SU-DHL-6 (cell line): ENCODE results near the gene ZNF668.

ENCODE experiments used
- H2AFZ ChIP-seq: fragments of 200-600 bp; sonication (generic); 2 replicates; pipeline ENCODE4 v1.6.1; 2014; ENCODE audit warnings: low read depth, mild to moderate bottlenecking, moderate library complexity, mixed read lengths, antibody characterized with exemption, low read length; ENCODE audit not compliant: severe bottlenecking
- H3F3A ChIP-seq: fragments of 200-600 bp; shearing (Covaris generic); 2 replicates; pipeline ENCODE4 v1.6.0; 2016; ENCODE audit warnings: antibody characterized with exemption, mild to moderate bottlenecking; ENCODE audit not compliant: insufficient read depth
- H3K27ac ChIP-seq: fragments of 200-600 bp; sonication (generic); 2 replicates; pipeline ENCODE4 v1.5.1; 2016; ENCODE audit warnings: low read depth, mild to moderate bottlenecking, low read length, moderate library complexity, mixed read lengths
- H3K27me3 ChIP-seq: fragments of 200-600 bp; sonication (generic), shearing (Covaris generic); 2 replicates; pipeline ENCODE4 v1.6.0; 2014; ENCODE audit warnings: mild to moderate bottlenecking, low read length
- H3K36me3 ChIP-seq: fragments of 200-600 bp; sonication (generic); 2 replicates; pipeline ENCODE4 v1.6.1; 2014; ENCODE audit warnings: mild to moderate bottlenecking, low read length, mixed read lengths
- H3K4me2 ChIP-seq: fragments of 300-600, 200-600 bp; shearing (Covaris generic), sonication (generic); 2 replicates; pipeline ENCODE4 v1.6.0; 2014; ENCODE audit warnings: low read length, low read depth, mild to moderate bottlenecking; ENCODE audit not compliant: poor library complexity, severe bottlenecking
- H3K4me3 ChIP-seq: fragments of 200-600 bp; sonication (generic); 2 replicates; pipeline ENCODE4 v1.5.1; 2014; ENCODE audit warnings: antibody characterized with exemption, low read length, mild to moderate bottlenecking, mixed read lengths; ENCODE audit not compliant: insufficient read depth, poor library complexity, severe bottlenecking
- H3K79me2 ChIP-seq: fragments of 200-600 bp; sonication (generic); 2 replicates; pipeline ENCODE4 v1.6.1; 2014; ENCODE audit warnings: mild to moderate bottlenecking, low read length, moderate library complexity; ENCODE audit not compliant: insufficient read depth
- H3K9ac ChIP-seq: fragments of 200-600 bp; sonication (generic); 2 replicates; pipeline ENCODE4 v1.7.0; 2014; ENCODE audit warnings: mild to moderate bottlenecking, low read length
- H3K9me2 ChIP-seq: fragments of 200-600 bp; sonication (generic); replicated peaks from 2 replicates; pipeline ENCODE4 v1.6.1; 2014; ENCODE audit warnings: low read length; ENCODE audit not compliant: insufficient read depth
- H3K9me3 ChIP-seq: fragments of 200-600 bp; sonication (generic); 2 replicates; pipeline ENCODE4 v1.6.1; 2014; ENCODE audit warnings: low read length, mixed read lengths; ENCODE audit not compliant: insufficient read depth
- H4K20me1 ChIP-seq: fragments of 200-600 bp; sonication (generic); 2 replicates; pipeline ENCODE4 v1.6.1; 2014; ENCODE audit warnings: low read depth, mild to moderate bottlenecking, antibody characterized with exemption, low read length, moderate library complexity, mixed read lengths
- EZH2phosphoT487 ChIP-seq: fragments of 200-600 bp; sonication (generic), shearing (Covaris generic); conservative IDR thresholded peaks from 2 replicates; pipeline ENCODE4 v1.6.1; 2018; ENCODE audit warnings: mild to moderate bottlenecking, antibody characterized with exemption, low read length, moderate library complexity, mixed read lengths
- TF ChIP-seq, protein P1 (sequence below): fragments of 200-600 bp; sonication (generic); IDR thresholded peaks from one replicate; pipeline ENCODE4 v1.5.1; 2017; ENCODE audit warnings: antibody characterized with exemption, mild to moderate bottlenecking, low read length, moderate library complexity; ENCODE audit not compliant: insufficient read depth, poor library complexity, severe bottlenecking

Gene ZNF668

DNA sequence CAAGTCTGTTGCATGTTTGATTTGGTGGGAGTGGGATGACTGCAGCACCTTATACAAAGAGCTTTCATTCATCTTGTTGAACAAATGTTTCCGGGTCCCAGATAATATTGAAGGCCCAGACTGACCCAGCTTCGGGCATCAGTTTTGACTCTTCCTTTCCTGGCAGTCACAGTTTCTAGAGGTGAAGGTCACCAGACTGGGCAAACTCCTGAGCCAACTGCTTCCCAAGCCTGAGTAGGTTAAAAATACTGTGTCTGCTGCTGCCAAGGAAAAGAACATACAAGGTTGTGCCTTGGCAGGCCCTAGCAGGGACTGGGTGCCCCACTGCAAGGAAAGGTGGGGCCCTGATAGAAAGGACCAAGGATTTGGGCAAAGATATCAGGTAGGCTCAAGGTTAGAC is 38.7 kb upstream of the ZNF668 start:
- Histone ChIP-seq H3K36me3 (no peaks in the 10 kb centered on the region), H3K27ac (no peak overlapping the region), H3F3A (0 out of 2 replicates have a peak, but pooled peaks cover 5% of the 10 kb centered on the region), H3K79me2 (0 out of 2 replicates have a peak, but pooled peaks cover 11% of the 10 kb centered on the region), H3K9ac (no peak overlapping the region), H3K4me3 (no peak overlapping the region), H2AFZ (no peak overlapping the region), H4K20me1 (no peaks in the 10 kb centered on the region), H3K27me3 (no peaks in the 10 kb centered on the region), H3K9me3 (no peaks in the 10 kb centered on the region), H3K9me2 (no peaks in the 10 kb centered on the region), H3K4me2 (no peak overlapping the region)
- TF ChIP-seq, protein P1, sequence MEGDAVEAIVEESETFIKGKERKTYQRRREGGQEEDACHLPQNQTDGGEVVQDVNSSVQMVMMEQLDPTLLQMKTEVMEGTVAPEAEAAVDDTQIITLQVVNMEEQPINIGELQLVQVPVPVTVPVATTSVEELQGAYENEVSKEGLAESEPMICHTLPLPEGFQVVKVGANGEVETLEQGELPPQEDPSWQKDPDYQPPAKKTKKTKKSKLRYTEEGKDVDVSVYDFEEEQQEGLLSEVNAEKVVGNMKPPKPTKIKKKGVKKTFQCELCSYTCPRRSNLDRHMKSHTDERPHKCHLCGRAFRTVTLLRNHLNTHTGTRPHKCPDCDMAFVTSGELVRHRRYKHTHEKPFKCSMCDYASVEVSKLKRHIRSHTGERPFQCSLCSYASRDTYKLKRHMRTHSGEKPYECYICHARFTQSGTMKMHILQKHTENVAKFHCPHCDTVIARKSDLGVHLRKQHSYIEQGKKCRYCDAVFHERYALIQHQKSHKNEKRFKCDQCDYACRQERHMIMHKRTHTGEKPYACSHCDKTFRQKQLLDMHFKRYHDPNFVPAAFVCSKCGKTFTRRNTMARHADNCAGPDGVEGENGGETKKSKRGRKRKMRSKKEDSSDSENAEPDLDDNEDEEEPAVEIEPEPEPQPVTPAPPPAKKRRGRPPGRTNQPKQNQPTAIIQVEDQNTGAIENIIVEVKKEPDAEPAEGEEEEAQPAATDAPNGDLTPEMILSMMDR: no peak
- TF ChIP-seq EZH2phosphoT487: no peak

DNA sequence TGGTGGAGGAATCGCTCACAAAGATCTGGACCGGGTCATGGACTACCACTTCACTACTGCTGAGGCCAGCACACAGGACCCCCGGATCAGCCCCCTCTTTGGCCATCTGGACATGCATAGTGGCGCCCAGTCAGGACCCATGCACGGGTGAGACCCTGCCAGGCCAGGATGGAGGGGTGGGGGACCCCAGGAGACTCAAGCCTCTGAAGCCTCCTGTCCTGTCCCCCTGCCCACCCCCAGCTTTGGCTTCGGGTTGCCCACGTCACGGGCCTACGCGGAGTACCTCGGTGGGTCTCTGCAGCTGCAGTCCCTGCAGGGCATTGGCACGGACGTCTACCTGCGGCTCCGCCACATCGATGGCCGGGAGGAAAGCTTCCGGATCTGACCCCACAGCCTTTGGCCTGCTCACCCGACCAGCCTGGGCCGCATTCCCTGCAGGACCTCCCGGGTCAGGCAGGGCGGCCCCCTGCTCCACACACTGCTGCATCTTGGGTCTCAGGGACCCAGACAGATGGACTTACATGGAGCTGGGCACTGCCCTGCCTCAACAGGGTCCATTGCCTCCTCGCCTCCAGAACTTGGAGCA is 37.9 kb upstream of the ZNF668 start:
- TF ChIP-seq, protein P1: no peak
- no peak for TF ChIP-seq EZH2phosphoT487
- no peak overlapping the region for H3K9ac ChIP-seq
- no peaks in the 10 kb centered on the region for H4K20me1 ChIP-seq
- H2AFZ ChIP-seq: no peak overlapping the region
- no peaks in the 10 kb centered on the region for H3K27me3 ChIP-seq
- no peaks in the 10 kb centered on the region for H3K9me3 ChIP-seq
- H3F3A ChIP-seq: 0 out of 2 replicates have a peak, but pooled peaks cover 12% of the 10 kb centered on the region
- H3K4me2 ChIP-seq: no peak overlapping the region
- no peak overlapping the region for H3K4me3 ChIP-seq
- H3K9me2 ChIP-seq: no peaks in the 10 kb centered on the region
- H3K79me2 ChIP-seq: 0 out of 2 replicates have a peak, but pooled peaks cover 11% of the 10 kb centered on the region
- no peaks in the 10 kb centered on the region for H3K36me3 ChIP-seq
- H3K27ac ChIP-seq: no peak overlapping the region

DNA sequence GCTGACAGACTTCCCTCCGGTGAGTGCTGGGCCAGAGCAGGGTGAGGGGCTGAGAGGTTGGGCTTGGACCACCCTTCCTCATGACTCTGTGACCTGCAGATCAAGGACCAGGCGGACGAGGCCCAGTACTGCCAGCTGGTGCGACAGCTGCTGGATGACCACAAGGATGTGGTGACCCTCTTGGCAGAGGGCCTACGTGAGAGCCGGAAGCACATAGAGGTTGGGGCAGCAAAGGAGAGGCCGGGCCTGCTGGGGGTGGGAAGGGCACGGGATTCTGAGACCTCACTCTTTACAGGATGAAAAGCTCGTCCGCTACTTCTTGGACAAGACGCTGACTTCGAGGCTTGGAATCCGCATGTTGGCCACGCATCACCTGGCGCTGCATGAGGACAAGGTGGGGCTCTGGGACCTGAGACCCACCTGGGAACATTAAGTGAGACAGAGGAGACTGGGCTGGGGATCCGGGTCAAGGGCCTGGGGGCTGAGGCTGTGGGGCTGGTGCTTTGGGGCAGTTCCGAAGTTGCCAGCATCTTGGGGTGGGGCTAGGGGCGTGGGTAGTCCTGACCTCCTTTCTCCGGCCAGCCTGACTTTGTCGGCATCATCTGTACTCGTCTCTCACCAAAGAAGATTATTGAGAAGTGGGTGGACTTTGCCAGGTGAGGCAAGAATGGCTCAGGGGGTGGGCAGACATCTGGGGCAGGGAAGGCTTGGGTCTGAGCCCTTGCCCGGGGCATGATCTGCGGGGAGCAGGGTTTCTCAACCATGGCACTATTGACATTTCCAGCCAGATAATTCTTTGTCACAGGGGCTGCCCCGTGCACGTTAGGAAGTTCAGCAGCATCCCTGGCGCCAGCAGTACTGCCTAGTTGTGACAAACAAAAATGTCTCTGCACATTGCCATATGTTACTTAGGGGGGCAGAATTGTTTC is 36.3 kb upstream of the ZNF668 start:
- Histone ChIP-seq H3K4me2 (no peak overlapping the region), H3F3A (0 out of 2 replicates have a peak, but pooled peaks cover 16% of the 10 kb centered on the region), H2AFZ (no peak overlapping the region), H3K4me3 (no peak overlapping the region), H3K79me2 (0 out of 2 replicates have a peak, but pooled peaks cover 7% of the 10 kb centered on the region), H3K36me3 (no peaks in the 10 kb centered on the region), H3K27ac (no peak overlapping the region), H3K9ac (no peak overlapping the region), H3K9me2 (no peaks in the 10 kb centered on the region), H3K9me3 (no peaks in the 10 kb centered on the region), H4K20me1 (no peaks in the 10 kb centered on the region), H3K27me3 (no peaks in the 10 kb centered on the region)
- no peak for TF ChIP-seq EZH2phosphoT487

DNA sequence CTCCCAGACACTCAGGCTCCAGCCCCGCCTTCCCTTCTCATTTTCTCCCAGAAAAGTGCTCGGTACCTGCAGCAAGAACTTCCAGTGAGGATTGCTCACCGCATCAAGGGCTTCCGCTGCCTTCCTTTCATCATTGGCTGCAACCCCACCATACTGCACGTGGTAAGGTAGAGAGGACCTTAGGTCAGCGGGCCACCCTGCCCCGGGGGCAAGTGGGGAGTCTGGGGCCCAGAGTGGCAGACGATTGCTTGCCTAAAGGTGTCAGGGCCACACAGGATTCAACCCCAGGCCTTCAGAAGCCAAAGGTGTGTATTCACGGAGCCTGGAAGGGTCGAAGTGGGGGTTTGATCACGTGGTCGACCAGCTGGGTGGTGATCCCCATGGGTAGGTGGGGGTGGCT is 35.6 kb upstream of the ZNF668 start:
- no peaks in the 10 kb centered on the region for H4K20me1 ChIP-seq
- no peak overlapping the region for H3K9ac ChIP-seq
- H3K27me3 ChIP-seq: no peaks in the 10 kb centered on the region
- 0 out of 2 replicates have a peak, but pooled peaks cover 16% of the 10 kb centered on the region for H3F3A ChIP-seq
- no peaks in the 10 kb centered on the region for H3K36me3 ChIP-seq
- H2AFZ ChIP-seq: no peak overlapping the region
- no peak overlapping the region for H3K27ac ChIP-seq
- TF ChIP-seq EZH2phosphoT487: no peak
- TF ChIP-seq, protein P1: no peak
- H3K4me3 ChIP-seq: no peak overlapping the region
- H3K9me2 ChIP-seq: no peaks in the 10 kb centered on the region
- H3K4me2 ChIP-seq: no peak overlapping the region
- 0 out of 2 replicates have a peak, but pooled peaks cover 7% of the 10 kb centered on the region for H3K79me2 ChIP-seq
- H3K9me3 ChIP-seq: no peaks in the 10 kb centered on the region
